ENCODE data around the gene TP63.

TP63 gene

GRCh38 chr3:189635339-189635738, 4.2 kb downstream of the TP63 start:
- DNase-seq (ENCODE audit: low read depth, low spot score), result peak; percentile 38
- H3K27me3 ChIP-seq (ENCODE audit: insufficient read depth, insufficient read length), result no peaks in the 10 kb centered on the region
- no peaks in the 10 kb centered on the region for H3K36me3 ChIP-seq (ENCODE audit: insufficient read depth, insufficient read length, low read length)
- no peaks in the 10 kb centered on the region for H3K4me1 ChIP-seq (ENCODE audit: insufficient read depth, insufficient read length)
- no peak overlapping the region for H3K4me3 ChIP-seq (ENCODE audit: insufficient read length, low read depth)
- no peaks in the 10 kb centered on the region for H3K9me3 ChIP-seq (ENCODE audit: insufficient read depth, low read length)
- TF ChIP-seq SUZ12 (IDR thresholded peaks at IDR 0.05; ENCODE audit: extremely low read depth, insufficient read depth, insufficient read length), result no peak
- TF ChIP-seq YY1 (IDR thresholded peaks at IDR 0.05; ENCODE audit: insufficient read depth, insufficient read length), result no peak
- no peak for TF ChIP-seq ZNF274 (IDR thresholded peaks at IDR 0.05; ENCODE audit: low read depth, low read length)
- no peak overlapping the region for H3K9ac ChIP-seq (ENCODE audit: insufficient read length, low read depth)

- TF ChIP-seq YY1 (IDR thresholded peaks at IDR 0.05; ENCODE audit: insufficient read depth, insufficient read length), result no peak
- TF ChIP-seq SUZ12 (IDR thresholded peaks at IDR 0.05; ENCODE audit: extremely low read depth, insufficient read depth, insufficient read length), result no peak
- TF ChIP-seq ZNF274 (IDR thresholded peaks at IDR 0.05; ENCODE audit: low read depth, low read length), result no peak
- H3K4me3 ChIP-seq (ENCODE audit: insufficient read length, low read depth), result no peak overlapping the region
- no peaks in the 10 kb centered on the region for H3K4me1 ChIP-seq (ENCODE audit: insufficient read depth, insufficient read length)
- H3K9ac ChIP-seq (ENCODE audit: insufficient read length, low read depth), result no peak overlapping the region
- no peaks in the 10 kb centered on the region for H3K27me3 ChIP-seq (ENCODE audit: insufficient read depth, insufficient read length)
- DNase-seq (ENCODE audit: low read depth, low spot score), result no peak
- H3K36me3 ChIP-seq (ENCODE audit: insufficient read depth, insufficient read length, low read length), result no peaks in the 10 kb centered on the region
- H3K9me3 ChIP-seq (ENCODE audit: insufficient read depth, low read length), result no peaks in the 10 kb centered on the region
These were observed 4.9 kb downstream of the TP63 start for GRCh38 chr3:189636048-189636447.

- no peak for DNase-seq (ENCODE audit: low read depth, low spot score)
- no peaks in the 10 kb centered on the region for H3K4me1 ChIP-seq (ENCODE audit: insufficient read depth, insufficient read length)
- H3K9me3 ChIP-seq (ENCODE audit: insufficient read depth, low read length), result no peaks in the 10 kb centered on the region
- H3K27me3 ChIP-seq (ENCODE audit: insufficient read depth, insufficient read length), result no peaks in the 10 kb centered on the region
- no peak overlapping the region for H3K4me3 ChIP-seq (ENCODE audit: insufficient read length, low read depth)
- no peaks in the 10 kb centered on the region for H3K36me3 ChIP-seq (ENCODE audit: insufficient read depth, insufficient read length, low read length)
- no peak overlapping the region for H3K9ac ChIP-seq (ENCODE audit: insufficient read length, low read depth)
- no peak for TF ChIP-seq SUZ12 (IDR thresholded peaks at IDR 0.05; ENCODE audit: extremely low read depth, insufficient read depth, insufficient read length)
- no peak for TF ChIP-seq YY1 (IDR thresholded peaks at IDR 0.05; ENCODE audit: insufficient read depth, insufficient read length)
- TF ChIP-seq ZNF274 (IDR thresholded peaks at IDR 0.05; ENCODE audit: low read depth, low read length), result no peak
These were observed 6.6 kb downstream of the TP63 start for GRCh38 chr3:189637750-189638149.

GRCh38 chr3:189638276-189639031, 7.3 kb downstream of the TP63 start:
- no peak for DNase-seq (ENCODE audit: low read depth, low spot score)
- no peak overlapping the region for H3K4me3 ChIP-seq (ENCODE audit: insufficient read length, low read depth)
- no peaks in the 10 kb centered on the region for H3K36me3 ChIP-seq (ENCODE audit: insufficient read depth, insufficient read length, low read length)
- H3K9me3 ChIP-seq (ENCODE audit: insufficient read depth, low read length), result no peaks in the 10 kb centered on the region
- TF ChIP-seq SUZ12 (IDR thresholded peaks at IDR 0.05; ENCODE audit: extremely low read depth, insufficient read depth, insufficient read length), result no peak
- TF ChIP-seq ZNF274 (IDR thresholded peaks at IDR 0.05; ENCODE audit: low read depth, low read length), result no peak
- TF ChIP-seq YY1 (IDR thresholded peaks at IDR 0.05; ENCODE audit: insufficient read depth, insufficient read length), result no peak
- H3K27me3 ChIP-seq (ENCODE audit: insufficient read depth, insufficient read length), result no peaks in the 10 kb centered on the region
- no peak overlapping the region for H3K9ac ChIP-seq (ENCODE audit: insufficient read length, low read depth)
- no peaks in the 10 kb centered on the region for H3K4me1 ChIP-seq (ENCODE audit: insufficient read depth, insufficient read length)

- Histone ChIP-seq H3K36me3 (ENCODE audit: insufficient read depth, insufficient read length, low read length) (no peaks in the 10 kb centered on the region), H3K4me1 (ENCODE audit: insufficient read depth, insufficient read length) (no peaks in the 10 kb centered on the region), H3K27me3 (ENCODE audit: insufficient read depth, insufficient read length) (no peaks in the 10 kb centered on the region), H3K9me3 (ENCODE audit: insufficient read depth, low read length) (no peaks in the 10 kb centered on the region), H3K4me3 (ENCODE audit: insufficient read length, low read depth) (no peak overlapping the region), H3K9ac (ENCODE audit: insufficient read length, low read depth) (no peak overlapping the region)
- DNase-seq (ENCODE audit: low read depth, low spot score), result no peak
- TF ChIP-seq ZNF274 (IDR thresholded peaks at IDR 0.05; ENCODE audit: low read depth, low read length) (no peak), YY1 (IDR thresholded peaks at IDR 0.05; ENCODE audit: insufficient read depth, insufficient read length) (no peak), SUZ12 (IDR thresholded peaks at IDR 0.05; ENCODE audit: extremely low read depth, insufficient read depth, insufficient read length) (no peak)
These were observed 10.6 kb downstream of the TP63 start for GRCh38 chr3:189641776-189642175.

- H3K9me3 ChIP-seq (ENCODE audit: insufficient read depth, low read length), result peaks cover 9% of the 10 kb centered on the region; the same call in 1 of the 2 replicates
- H3K4me1 ChIP-seq (ENCODE audit: insufficient read depth, insufficient read length), result no peaks in the 10 kb centered on the region
- H3K36me3 ChIP-seq (ENCODE audit: insufficient read depth, insufficient read length, low read length), result no peaks in the 10 kb centered on the region
- H3K27me3 ChIP-seq (ENCODE audit: insufficient read depth, insufficient read length), result no peaks in the 10 kb centered on the region
- H3K9ac ChIP-seq (ENCODE audit: insufficient read length, low read depth), result no peak overlapping the region
- no peak overlapping the region for H3K4me3 ChIP-seq (ENCODE audit: insufficient read length, low read depth)
- TF ChIP-seq YY1 (IDR thresholded peaks at IDR 0.05; ENCODE audit: insufficient read depth, insufficient read length) (no peak), SUZ12 (IDR thresholded peaks at IDR 0.05; ENCODE audit: extremely low read depth, insufficient read depth, insufficient read length) (no peak), ZNF274 (IDR thresholded peaks at IDR 0.05; ENCODE audit: low read depth, low read length) (no peak)
- no peak for DNase-seq (ENCODE audit: low read depth, low spot score)
These were observed 15.8 kb downstream of the TP63 start for GRCh38 chr3:189646853-189647542.

- TF ChIP-seq ZNF274 (IDR thresholded peaks at IDR 0.05; ENCODE audit: low read depth, low read length) (no peak), SUZ12 (IDR thresholded peaks at IDR 0.05; ENCODE audit: extremely low read depth, insufficient read depth, insufficient read length) (no peak), YY1 (IDR thresholded peaks at IDR 0.05; ENCODE audit: insufficient read depth, insufficient read length) (no peak)
These were observed 20.9 kb downstream of the TP63 start for GRCh38 chr3:189652042-189652441.

More at GRCh38 chr3:189652042-189652441, 20.9 kb downstream of the TP63 start:
- no peaks in the 10 kb centered on the region for H3K36me3 ChIP-seq (ENCODE audit: insufficient read depth, insufficient read length, low read length)
- H3K27me3 ChIP-seq (ENCODE audit: insufficient read depth, insufficient read length), result no peaks in the 10 kb centered on the region
- peaks cover 11% of the 10 kb centered on the region for H3K9me3 ChIP-seq (ENCODE audit: insufficient read depth, low read length)
- H3K4me1 ChIP-seq (ENCODE audit: insufficient read depth, insufficient read length), result no peaks in the 10 kb centered on the region
- DNase-seq (ENCODE audit: low read depth, low spot score), result peak; percentile 20
- no peak overlapping the region for H3K9ac ChIP-seq (ENCODE audit: insufficient read length, low read depth)
- H3K4me3 ChIP-seq (ENCODE audit: insufficient read length, low read depth), result no peak overlapping the region
